Measurements from ENCODE around the gene SDSL.

Gene SDSL

DNA sequence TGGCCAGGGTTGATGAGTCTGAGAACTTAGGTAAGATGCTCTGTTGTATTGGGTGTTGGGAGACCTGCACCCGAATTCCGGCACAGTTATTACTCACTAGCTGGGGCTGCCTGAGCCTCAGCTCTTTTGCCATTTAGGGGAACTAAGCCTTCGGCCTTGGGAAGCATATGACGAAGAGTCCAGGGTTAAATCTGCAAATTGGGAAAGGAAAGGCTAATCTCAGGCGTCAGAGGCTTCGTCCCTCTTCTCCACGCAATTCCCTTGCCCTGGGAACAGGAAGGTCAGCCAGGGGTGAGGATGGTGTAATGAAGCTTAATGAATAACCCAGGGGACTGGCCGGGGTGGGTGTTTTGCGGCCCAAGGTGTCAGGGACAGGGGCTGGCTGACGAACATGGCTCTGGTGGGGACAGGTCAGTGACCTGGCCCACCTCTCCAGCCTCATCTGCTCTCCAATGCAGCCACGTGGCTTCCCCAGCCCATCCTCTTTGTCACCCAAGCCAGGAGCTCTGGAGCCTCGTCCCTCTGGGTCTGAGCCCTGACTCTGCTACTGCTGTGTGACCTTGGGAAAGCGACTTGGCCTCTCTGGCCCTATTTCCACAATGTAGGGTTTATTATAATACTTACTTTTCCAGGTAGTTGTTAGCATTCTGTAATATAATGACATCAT lies 3.8 kb upstream of the SDSL start:
- no peak for DNase-seq

DNA sequence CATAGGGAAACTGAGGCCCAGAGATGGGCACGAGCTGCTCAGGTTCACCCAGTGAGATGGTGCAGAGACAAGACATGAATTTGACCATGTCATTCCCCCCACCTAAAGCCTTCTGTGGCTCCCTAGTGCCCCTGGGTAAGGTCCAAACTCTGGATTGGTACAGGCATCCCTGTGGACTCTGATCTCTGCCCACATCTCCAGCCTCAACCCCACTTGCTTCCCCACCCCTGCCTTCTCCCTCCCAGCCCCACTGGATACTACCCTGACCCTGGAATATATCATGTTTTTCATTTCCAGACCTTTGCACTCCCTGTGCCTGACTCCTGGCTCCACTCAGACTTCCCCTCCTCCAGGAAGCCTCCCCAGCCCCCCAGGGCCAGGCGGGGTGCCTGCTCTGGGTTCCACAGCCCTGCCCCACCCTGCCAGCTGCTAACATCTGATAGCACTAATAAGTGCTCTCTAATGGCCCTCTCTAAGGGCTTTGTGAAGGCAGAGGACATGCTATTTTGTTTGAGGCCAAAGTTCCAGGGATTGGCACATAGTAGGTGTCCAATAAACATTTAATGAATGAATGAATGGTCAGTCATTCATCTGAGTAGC lies 1.1 kb upstream of the SDSL start:
- no peak for DNase-seq

GRCh38 chr12:113422886-113423669 lies 898 bp downstream of the SDSL start:
- DNase-seq = no peak

GRCh38 chr12:113424456-113424855 lies 2.3 kb downstream of the SDSL start:
- no peak for DNase-seq

DNA sequence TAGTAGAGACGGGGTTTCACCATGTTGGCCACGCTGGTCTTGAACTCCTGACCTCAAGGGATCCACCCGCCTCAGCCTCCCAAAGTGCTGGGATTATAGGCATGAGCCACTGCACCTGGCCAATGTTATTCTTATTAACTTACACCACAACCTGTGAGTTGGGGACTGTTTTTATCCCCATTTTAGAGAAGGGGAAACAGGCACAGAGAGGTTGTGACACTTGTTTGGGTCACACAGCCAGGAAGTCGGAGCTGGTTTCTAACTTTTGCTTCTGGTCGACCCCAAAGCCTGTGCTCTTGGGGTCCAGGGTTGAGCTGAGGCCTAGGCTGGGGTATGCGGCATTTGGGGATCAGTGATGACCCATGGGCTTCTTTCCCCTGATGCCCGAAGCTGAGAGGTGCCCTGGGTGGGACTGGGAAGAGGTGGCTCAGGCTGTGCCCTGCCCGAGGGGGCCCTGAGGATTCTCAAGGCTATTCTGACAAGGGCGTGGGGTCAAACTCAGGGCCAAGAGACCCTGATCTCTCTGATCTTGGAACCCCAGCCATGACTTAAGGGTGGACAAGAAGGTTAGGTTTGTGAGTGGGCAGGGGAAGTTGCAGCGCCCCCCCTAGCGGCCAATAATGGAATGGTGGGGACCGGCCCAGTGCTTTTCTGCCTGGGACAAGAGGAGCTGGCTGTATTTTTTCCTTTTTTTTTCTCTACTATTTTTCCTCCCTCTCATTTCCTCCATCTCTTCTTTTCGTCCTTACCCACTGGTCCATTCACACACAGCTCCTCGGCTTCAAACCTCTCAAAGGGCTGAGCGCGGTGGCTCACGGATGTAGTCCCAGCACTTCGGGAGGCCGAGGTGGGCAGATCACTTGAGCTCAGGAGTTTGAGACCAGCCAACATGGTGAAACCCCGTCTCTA lies 3.0 kb downstream of the SDSL start:
- peak in 38 of 51 donors; percentile 6 to 74 (median 32) for DNase-seq

DNA sequence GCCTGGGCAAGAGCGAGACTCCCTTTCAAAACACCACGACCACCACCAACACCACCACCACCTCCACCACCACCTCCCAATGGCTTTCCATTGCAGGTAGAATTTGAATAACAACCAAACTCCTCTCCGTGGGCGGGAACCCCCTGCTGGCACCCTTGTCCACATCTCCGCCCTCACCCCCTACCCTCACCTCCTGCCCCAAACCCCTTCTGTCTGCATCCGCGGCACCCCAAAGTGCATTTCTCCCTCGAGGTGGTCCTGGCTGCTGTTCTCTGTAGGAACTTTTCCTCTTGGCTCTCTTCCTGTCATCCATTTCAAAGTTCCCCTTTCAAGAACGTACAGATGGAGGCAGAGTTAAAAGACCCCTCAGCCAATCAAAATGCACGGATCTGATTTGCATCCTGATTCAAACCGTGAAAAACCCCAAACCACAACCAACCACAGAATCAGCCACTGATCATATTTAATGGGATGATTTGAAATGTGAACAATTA lies 3.8 kb downstream of the SDSL start:
- DNase-seq = no peak

GRCh38 chr12:113427882-113428281 lies 5.7 kb downstream of the SDSL start:
- DNase-seq = no peak

- DNase-seq = no peak
These were observed 6.3 kb downstream of the SDSL start for GRCh38 chr12:113428482-113428881.

GRCh38 chr12:113432986-113433385 lies 10.8 kb downstream of the SDSL start:
- DNase-seq = peak in 1 of 51 donors; percentile 14

DNA sequence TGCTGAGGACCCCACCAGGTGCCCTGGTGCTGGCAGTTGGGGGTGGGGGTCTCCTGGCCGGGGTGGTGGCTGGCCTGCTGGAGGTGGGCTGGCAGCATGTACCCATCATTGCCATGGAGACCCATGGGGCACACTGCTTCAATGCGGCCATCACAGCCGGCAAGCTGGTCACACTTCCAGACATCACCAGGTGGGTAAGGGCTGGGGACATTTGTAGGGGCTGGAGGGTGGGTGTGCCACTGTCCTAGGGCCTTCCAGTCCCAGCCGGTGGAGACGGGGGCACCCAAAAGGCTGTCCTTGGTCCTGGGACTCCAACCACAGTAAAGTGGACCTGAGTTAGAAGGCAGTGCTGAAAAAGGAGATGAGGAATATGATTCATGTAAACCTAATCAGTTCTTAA lies 13.2 kb downstream of the SDSL start:
- DNase-seq = no peak

- DNase-seq = no peak
These were observed 14.4 kb downstream of the SDSL start for GRCh38 chr12:113436586-113436985.

GRCh38 chr12:113436993-113437728 lies 15.0 kb downstream of the SDSL start:
- no peak for DNase-seq

GRCh38 chr12:113437729-113438100 lies 15.5 kb downstream of the SDSL start:
- DNase-seq = no peak

DNA sequence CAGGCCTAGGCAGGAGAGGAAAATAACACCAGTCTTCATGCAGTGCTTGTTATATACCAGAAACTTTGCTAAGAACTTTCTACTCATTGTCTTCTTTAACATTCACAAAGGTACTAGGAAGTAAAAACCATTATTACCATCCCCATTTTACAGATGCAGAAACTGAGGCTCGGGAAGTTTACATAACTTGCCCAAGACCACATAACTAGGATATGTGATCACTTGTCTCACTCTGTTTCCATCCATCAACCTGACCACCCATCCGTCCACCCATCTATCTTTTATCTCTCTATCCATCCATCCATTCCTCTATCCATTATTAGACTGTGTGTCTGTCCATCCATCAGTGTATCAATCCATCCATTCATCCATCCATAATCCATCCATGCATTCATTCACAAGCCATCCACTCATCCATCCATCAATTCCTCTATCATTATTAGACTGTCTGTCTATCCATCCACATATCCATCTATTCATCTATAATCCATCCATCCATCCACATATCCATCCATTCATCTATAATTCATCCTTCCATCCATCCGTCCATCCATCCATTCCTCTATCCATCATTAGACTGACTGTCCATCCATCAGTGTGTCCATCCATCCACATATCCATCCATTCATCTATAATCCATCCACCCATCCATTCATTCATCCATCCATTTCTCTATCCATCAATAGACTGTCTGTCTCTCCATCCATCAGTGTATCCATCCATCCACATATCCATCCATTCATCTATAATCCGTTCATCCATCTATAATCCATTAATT lies 16.5 kb downstream of the SDSL start:
- DNase-seq = no peak

- DNase-seq = no peak
These were observed 17.1 kb downstream of the SDSL start for GRCh38 chr12:113439301-113439597.

DNA sequence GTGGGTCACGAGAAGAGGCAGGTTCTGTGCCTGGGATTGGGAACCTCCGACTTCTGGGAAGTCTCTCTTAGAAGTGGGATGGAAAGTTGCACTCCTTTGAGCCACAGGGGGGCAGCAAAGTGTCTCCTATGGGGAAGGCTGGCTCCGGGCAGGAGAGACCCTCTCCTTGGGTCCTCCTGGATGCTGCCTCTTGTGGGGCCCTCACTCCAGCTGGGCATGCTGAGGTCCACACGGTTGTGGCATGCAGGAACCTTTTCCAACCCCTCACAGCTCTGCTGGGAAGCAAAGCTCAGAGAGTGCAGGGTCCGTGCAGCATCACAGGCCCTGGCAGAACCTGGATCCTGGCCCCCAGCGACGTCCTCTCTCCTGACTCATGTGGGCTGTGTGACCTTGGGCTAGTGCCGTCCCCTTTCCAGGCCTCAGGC lies 17.4 kb downstream of the SDSL start:
- peak in 24 of 51 donors; percentile 3 to 60 (median 14) for DNase-seq

DNA sequence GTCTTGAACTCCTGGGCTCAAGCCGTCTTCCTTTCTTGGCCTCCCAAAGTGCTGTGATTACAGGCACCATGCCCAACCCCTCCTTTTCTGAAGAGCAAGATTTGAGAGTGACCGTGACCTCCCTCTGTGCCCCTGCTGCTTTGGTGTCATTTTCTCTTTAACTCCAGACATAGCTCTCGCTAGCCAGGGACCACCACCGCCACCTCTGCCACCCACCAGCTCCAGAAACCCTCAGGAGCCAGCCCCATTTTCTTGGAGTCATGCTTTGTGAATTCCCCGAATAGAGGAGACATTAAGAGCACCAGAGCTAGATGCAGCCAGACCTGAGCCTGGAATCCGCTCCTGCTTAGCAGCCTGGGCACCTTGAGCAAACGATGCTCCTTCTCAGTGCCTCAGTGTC lies 18.2 kb downstream of the SDSL start:
- no peak for DNase-seq

DNA sequence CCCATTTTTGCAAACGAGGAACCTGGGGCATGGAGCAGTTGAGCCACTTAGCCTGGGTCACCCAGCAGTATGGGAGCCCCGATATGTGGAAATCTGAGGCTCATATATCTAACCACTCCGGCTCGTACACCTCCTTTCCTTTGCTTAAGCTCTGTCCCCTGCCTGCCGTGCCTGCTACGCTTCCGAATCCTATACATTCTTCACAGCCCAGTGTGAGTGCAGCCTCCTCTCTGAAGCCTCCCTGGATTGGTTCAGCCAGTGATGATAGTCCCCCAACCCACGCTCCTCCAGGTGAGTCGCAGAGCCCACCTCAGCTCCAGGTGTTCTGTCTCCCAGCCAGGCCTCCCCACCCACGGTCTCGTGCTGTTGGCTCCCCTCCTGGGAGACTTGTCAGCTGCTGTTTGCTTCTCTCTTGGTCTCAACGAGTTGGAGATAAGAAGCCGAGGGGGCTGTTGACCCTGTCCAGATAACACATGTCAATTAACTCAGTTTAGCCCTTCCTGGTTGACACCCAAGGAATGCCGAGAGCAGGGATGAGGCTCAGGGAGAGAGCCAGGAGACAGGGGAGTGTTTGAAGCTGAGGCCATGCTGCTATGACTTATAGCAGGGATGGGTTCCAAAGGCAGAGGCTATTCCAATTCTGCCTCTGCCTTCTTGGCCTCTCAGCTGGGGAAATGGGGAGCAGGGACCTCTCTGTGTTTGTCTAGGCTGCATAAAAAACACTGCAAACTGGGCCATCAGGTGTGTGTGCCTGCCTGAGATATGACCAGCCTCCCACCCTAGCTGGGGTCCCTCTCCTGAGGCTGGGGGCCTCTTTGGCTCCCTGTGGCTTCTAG lies 19.0 kb downstream of the SDSL start:
- DNase-seq = no peak

DNA sequence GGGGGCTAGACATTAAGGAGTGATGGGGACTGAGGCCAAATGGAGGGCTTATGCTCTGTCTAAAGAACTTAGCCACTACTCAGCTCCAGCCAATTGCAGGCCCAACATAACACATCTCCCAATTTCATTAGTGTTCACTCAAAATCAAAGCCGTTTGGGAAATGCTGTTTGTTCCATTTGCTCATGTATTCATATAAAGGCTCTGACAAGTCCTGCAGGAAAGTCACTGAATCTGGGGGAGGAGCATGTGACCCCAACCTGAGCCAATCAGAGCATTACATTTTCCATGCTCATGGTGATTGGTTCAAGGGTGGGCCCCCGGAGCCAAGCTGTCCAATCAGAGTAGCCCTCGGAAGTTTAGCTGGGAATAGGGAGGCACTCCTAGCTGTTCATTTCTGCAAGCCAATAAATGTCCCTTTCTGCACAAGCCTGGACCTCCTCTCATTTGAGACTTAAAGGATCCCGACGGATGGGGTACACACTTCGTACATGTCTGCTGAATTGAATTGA lies 20.9 kb downstream of the SDSL start:
- DNase-seq = no peak
